GM21825 (cell line): ENCODE results near the gene ZFHX2.
A peak's percentile ranks its signal among the peaks of the same experiment; 100 is the strongest.

ENCODE experiments used
- ATAC-seq: cut with Tn5 transposase; IDR thresholded peaks from one replicate; pipeline ENCODE4 v1.9.1; 2021; ENCODE audit warnings: mild to moderate bottlenecking, moderate library complexity; ENCODE audit not compliant: unreplicated experiment

Gene ZFHX2

GRCh38 chr14:23573384-23574015 is 21.9 kb upstream of the ZFHX2 start:
- no peak for ATAC-seq

GRCh38 chr14:23572836-23573235 is 21.3 kb upstream of the ZFHX2 start:
- no peak for ATAC-seq

- ATAC-seq: no peak
Observed at GRCh38 chr14:23572524-23572828, 20.9 kb upstream of the ZFHX2 start.

DNA sequence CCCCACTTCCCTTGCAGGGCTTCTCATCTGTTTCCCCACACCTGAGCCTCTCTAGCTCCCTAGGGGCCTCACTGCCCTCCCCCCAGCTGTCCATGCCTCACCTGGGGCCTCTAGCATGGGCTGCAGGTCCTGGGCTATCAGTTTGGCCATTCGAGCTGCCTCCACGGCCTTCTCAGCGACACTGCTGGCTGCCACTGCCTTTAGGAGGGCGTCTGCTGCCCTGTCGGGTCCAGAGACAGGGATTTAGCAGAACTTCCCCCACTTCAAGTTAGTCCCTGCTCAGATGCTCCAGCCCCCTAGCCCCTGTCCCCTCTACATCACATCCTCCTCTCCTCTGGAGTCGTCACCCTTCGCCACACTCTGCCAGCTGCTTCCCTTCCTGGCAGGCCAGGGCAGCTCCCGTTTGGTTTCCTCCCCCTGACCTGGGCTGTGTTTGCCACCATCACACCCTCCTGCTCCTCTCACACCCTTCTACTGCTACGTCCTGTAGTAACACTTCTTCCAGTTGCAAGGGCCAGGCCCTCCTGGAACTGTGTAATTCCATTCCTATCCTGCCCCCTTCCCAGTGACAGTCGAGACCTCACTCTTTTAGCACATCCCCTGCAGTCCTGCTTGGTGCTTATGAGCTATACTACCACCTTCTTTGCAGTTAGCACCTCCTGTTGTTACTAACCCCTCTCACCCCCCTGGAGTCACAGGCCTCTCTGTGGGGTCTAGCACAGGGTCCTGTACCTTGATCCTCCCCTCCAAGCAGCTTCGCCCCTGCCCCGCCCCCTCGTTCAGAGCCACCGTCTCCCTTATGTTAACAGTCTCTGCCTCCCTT is 20.3 kb upstream of the ZFHX2 start:
- no peak for ATAC-seq

DNA sequence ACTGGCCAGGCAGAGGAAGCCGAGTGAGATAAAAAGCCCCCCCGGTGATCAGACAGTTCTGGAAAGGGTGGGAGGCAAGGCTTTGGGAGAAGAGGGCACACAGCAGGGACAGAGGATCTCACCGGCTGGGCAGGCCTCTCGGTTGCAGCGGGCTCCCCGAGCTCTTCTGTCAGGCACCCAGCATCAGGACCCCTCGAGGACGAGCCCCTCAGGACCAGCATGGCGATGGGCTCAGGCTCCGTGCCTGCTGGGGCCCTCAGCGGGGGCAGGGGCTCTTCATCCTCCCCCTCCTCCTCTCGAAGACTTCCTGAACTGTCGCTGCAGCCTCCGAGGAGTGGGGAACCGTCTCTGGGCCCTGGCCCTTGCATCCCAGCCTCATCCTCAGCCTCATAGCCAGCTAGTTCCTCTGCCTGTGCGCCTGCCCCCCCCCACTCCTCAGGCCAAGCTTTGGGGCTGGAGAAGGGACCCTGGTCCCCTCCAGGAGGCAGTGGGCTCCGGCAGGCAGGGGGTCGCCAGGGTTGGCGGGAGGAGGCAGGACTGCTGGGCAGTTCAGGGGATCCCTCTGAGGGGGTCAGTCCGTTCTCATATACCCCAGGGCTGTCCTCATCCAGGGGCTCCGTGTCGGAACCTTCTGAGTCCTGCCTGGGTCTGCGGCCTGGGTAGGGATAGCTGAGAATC is 19.4 kb upstream of the ZFHX2 start:
- ATAC-seq: no peak

- ATAC-seq: no peak
Observed at GRCh38 chr14:23569443-23570151, 18.0 kb upstream of the ZFHX2 start.

- no peak for ATAC-seq
Observed at GRCh38 chr14:23568600-23569331, 17.2 kb upstream of the ZFHX2 start.

- no peak for ATAC-seq
Observed at GRCh38 chr14:23568021-23568599, 16.5 kb upstream of the ZFHX2 start.

DNA sequence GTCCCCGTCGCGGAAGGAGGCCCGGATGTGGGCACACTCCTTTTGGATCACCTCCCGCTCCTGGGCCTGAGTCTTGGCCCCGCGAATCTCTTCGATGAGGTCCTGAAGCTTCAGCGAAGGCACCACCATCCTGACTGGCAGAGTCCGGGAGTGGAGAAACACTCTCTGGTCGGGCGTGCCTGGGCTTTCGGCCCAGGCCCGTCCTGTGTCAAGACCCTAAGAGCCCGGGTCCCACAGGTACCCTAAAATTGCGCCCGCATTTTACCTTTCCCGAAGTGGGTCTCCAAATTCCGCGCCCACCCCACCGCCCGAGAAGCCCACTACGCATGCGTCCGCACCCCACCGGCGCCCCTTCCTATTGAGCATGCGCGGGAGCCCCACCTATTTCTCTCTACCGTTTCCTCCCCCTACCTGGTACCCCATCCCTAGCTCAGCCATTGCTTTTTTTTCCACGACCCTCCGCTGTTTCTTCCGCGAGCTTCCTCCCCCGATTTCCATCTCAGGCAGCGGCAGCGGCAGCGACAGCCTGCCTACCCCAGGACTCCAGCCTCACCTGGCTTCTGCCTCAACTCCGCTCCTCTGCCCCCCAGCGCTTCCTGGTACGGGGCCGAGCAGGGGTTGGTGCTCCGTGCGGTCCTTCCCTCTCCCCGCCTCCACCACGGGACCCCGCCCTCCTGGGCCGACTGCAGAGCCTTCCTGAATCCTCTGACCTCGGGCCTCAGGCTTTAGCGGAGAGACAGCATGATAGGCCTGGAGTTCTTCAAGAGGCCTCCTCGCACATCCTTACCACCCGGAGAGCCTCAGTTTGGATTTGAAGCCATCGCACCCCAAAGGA is 15.8 kb upstream of the ZFHX2 start, which contains the start of gene AP1G2:
AP1G2 (minus strand) TSS at position 606 of the 835 bp plus-strand sequence; CDS start at position 129, 477 bp downstream.
- peak; percentile 81 for ATAC-seq

DNA sequence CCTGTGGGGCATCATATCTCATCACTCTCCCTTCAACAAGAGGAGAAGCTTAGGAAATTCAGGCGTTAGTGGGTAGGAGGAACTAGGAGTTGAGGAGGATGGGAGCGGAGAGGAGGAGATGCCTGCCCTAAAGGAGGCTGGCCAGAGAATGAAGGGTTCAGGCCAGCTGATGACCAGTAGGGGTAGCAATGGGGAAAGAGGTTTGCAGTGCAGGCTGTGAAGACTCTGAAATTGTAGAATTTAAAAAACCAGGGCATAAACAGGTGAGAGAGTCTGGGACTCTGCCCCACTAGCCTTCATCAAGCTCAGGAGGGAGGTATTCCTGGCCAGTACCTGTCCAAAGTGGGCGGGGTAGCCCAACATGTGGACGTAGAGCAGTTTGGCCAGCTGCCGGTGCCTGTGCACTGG is 15.2 kb upstream of the ZFHX2 start:
- no peak for ATAC-seq

GRCh38 chr14:23566112-23566777 is 14.7 kb upstream of the ZFHX2 start:
- ATAC-seq: no peak

DNA sequence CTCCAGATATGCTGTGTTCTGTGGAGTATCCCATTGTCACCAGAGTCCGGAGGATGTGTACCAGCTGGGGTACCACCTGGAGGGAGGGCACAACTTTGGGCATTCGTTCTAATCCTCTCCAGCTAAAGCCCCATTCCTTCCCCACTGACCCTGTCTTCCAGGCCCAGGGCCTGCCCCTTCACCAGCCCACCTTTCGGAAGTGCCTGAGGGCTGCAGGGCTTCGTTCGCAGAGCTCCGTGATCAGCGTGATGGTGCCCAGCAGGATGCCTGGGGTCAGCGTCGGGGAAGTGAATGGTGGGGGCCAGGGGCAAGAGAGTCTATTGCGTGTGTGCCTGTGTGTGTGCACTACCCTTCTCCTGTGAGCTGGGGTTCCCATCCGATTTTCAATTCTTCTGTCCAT is 14.1 kb upstream of the ZFHX2 start:
- no peak for ATAC-seq

GRCh38 chr14:23564876-23565275 is 13.3 kb upstream of the ZFHX2 start:
- no peak for ATAC-seq

DNA sequence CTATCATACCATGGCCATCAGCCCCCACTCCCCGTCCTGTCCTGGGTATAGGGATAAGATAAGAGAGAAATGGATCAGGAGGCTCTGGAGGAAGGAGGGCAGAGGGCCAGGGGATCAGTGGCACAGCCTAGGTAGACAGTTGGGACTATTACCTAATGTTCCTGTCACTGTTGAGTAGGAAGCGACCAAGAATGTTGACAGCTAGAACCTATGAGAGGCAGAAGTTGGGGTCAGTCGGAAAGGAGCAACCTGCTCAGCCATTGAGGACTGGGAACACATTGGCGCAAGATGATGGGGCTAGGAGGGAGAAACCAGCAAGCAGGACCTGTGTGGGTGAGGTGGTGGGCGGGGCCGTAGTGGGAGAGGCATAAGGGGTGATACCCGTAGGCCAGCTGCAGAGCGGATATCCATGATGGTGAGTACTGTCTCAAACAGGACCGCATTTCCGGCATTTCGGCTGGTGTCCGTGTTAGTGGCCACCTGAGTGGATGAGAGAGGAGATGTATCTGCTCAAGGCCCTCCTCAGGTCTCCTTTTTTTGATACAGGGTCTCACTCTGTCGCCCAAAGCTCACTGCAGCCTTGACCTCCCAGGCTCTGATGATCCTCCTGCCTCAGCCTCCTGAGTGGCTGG is 12.7 kb upstream of the ZFHX2 start:
- ATAC-seq: no peak

- ATAC-seq: no peak
Observed at GRCh38 chr14:23563473-23564180, 12.1 kb upstream of the ZFHX2 start.

DNA sequence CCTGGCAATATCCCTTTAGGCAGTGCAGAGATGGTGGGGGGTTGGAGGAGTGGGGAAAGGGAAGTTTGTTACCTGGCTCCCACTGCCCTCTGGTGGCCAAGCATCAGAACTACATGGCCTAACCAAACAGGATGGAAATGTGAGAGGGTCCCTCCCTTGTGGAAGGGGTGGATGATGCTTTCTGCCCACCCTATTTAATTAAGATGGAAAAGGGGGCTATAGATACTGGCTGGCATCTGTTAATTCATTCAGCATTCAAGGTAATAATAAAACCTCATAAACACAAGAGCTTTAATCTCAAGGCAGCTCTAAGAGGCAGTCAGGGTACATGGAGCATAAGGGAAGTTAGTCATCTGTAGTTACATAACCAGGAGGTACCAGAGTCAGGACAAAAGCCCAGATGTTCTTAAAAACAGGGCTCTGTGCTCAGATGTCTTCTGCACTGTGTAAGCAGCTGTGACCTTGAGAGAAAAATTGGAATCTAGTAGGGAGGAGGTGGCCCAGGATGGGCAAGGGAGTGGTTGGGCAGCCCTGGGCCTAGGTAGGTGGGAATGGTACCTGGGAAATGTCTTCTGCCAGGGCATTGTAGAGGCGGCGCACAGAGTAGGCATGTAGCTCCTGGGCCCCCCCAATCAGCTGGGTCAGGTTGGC is 11.4 kb upstream of the ZFHX2 start:
- ATAC-seq: no peak
